ENCODE results near the gene SLC45A1. TPM values are rescaled to one million over a fixed set of nuclear protein-coding genes. Genes with fewer than 3 reads are reported as not detected.
"Not testable (repeated sequence)": the region's sequence is repeated elsewhere in the genome, so short reads cannot be mapped to it uniquely, and the experiment has no call there.

SLC45A1 gene
- 1 to 10 TPM; 3.2 to 5.5 (median 3.6) TPM for polyA plus RNA-seq (ENCODE audit: insufficient read length in 4 of 4)

DNA sequence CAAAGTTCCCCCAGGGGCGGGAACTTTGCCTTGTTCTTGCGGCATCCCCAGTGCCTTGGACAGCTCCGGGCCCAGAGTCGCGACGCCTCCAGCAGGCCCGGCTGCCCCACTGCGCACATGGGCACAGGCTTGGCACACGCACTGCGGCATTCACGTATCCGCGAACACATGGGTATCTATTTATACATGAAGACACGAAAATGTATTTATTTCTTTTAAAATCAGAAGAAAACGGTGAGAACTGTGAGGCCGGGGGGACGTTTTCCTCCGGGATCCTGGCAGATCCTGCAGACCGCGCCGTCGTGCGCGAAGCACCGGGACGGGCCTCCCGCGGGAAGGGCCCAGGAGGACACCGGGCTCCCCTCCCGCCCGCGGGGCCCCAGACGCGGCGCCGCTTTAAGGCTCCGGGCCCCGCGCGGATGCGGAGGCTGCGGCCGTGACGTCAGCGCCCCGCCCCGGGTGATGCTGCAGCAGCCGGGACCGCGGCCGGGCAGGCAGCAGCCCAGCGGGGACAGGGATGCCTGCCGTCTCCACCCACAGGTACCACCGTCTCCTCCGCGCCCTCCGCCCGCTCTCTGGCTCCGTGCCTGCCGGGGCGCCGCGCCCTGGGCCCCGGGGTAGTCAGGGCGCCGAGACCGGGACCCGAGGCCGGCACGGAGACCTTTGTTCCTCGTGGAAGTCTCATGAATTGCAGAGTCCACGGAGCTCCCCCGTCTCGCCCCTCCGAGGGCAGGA is at the start of gene SLC45A1:
TSS of gene SLC45A1 (plus strand) at position 468 of the 735 bp plus-strand sequence. CDS start 6,216 bp downstream, outside the sequence.
- peak in 1 of 4 donors; percentile 41 for DNase-seq (ENCODE audit: low read depth in 4 of 4, low spot score in 2 of 4)

DNA sequence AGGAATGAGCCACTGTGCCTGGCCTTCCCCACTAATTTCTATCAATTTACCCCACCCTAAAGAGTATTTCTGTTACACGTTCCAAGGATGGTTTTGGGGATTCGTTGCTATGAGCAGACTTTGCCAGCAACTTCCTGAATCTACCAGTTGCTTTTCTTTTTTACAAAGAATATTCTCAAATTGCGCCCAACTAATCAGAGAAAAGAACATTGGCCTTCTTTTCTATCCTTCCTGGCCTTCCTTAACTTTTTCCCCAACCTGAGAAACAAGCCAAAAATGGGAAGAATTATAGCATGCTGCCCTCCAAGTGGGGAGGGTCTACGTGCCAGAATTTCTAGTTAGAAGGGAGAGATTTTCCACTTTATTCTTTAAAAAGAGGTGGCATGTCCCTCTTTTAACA is 44.9 kb upstream of the SLC45A1 start:
- no peak for DNase-seq (ENCODE audit: low read depth in 4 of 4, low spot score in 2 of 4)

DNA sequence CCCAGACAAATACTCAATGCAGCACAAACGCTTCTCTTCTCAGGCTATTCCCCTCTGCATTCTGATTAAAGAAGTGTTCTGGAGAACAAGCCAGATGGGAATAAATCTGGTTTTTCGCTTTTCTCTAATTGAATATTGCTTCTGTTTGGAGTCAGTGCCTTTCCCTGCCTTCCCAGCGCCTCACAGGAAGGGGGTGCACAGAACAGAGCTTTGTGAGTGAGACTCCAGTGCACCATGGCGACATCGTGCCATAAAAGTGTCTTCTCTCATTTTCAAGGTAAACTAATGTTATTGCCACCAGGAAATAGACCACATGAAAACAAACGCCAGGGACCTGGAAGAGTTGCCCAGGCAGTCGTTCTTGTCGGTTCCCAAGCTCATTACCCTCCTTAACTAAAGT is 43.6 kb upstream of the SLC45A1 start:
- no peak for DNase-seq (ENCODE audit: low read depth in 4 of 4, low spot score in 2 of 4)

DNA sequence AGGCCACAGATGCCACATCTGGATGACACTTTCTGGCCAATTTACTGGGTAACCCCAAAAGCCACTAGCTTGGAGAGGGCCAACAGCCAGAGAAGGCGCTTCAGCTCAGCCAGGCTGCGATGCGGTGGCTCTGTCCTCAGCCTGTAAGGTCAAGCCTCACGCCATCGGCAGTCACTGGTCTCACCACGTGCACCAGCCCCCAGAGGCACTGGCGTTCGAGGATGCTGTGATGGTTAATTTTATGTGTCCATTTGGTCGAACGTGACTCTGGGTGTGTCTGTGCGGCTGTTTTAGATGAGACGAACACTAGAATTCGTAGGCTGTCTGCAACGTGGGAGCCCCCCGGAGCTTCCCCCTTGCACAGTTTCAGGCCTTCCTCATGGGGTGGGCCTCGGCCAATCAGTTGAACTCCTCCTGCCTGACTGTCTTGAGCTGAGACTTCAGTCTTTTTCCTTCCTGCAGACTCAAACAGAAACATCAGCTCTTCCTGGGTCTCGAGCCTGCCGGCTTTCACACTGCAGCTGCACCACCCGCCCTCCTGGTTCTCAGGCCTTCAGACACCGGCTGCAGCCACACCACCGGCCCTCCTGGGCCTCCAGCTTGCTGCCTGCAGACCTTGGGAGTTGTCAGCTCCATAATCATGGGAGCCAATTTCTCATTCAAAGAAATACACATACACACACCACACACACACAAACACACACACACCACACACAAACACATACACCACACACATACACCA is 41.6 kb upstream of the SLC45A1 start:
- DNase-seq (ENCODE audit: low read depth in 4 of 4, low spot score in 2 of 4) = no peak

DNA sequence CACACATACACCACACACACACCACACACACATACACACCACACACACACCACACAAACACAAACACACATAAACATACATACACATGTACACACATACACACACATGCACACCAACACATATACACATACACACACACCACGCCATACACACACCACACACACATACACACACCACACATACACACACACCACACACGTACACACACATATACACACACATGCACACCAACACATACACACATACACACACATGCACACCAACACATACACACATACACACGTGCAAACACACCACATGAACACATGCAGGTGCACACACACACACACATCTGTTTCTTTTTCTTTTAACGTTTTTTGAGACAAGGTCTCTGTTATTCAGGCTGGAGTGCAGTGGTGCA is 41.0 kb upstream of the SLC45A1 start:
- DNase-seq (ENCODE audit: low read depth in 4 of 4, low spot score in 2 of 4) = no peak

DNA sequence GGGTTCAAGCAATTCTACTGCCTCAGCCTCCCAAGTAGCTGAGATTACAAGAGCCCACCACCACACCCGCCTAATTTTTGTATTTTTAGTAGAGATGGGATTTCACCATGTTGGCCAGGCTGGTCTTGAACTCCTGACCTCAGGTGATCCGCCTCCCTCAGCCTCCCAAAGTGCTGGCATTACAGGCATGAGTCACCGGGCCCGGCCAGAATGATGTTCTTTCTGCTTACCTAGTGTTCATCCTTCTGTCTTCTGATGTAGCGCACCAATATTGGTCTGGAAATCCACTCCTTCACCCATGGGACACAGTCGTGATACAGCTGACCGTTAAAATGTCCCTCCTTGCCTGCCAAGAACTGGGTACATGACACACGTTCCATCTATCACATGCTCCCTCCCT is 39.2 kb upstream of the SLC45A1 start:
- DNase-seq (ENCODE audit: low read depth in 4 of 4, low spot score in 2 of 4) = not testable (repeated sequence)

DNA sequence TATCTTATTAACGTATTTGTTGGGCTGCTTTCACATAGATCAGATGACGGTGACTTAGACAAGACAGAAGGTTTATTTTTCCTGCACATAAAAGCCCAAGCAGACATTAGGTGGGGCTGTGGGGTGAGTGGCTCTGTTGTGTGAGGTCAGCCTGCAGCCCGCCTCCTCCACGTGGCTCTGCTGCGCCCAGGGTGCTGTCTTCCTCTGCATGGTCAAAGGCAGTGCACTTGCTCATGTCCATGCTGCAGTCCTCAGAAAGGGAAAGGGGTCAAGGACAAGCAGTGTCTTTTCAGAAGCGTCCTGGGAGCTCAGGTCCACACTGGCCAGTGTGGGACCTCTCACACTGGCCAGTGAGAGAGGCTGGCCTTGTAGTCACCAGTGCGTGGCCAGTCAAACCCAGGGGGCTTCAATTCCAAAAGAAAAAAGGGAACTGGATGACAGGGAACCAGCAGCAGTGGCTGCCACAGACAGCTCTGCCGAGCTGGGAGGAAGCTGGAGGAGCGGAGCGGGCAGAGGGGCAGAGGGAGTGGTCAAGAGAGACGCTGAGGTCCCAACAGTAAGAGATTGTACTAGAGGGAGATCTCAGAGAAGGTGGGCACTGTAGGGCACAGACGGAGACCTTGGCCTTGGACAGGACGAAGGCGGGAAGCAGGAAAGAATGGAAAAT is 35.9 kb upstream of the SLC45A1 start:
- DNase-seq (ENCODE audit: low read depth in 4 of 4, low spot score in 2 of 4) = no peak

DNA sequence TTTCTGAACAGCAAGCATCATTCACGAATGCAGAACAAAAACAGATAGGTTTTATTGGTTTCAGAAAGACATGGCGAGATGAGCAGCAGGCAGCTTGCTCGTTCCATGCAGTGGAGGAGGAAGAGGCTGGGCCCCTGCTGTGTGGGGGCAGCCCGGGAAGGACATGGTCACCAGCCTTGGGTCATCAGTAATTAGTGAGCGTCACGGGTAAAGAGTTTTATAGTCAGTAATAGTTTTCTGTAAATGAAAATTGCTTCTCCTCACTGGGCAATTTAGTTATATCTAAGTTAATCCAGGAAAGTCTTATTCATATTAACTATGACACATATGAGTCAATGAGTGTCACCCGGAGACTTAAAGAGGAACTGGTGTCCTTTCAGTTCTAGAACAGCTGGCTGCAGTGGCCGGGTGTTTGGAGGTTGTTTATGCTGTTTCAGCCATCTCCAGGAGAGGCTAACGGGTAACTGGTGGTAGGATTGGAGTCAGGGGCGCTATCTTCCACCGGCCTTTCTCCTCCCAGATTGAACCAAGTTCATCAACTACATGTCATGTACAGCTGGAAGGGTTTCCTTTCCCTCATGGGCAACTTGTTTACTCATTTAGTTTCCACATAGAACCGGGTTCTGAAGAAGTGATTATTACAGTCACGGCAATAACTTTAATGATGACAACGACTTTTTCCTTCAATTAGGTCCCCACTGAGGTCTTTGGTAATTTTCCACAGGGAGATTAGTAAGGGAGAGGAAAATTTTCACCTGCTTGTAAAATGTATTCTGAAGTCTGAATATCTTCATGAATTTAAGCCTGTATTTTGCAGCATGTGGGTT is 34.6 kb upstream of the SLC45A1 start:
- no peak for DNase-seq (ENCODE audit: low read depth in 4 of 4, low spot score in 2 of 4)

DNA sequence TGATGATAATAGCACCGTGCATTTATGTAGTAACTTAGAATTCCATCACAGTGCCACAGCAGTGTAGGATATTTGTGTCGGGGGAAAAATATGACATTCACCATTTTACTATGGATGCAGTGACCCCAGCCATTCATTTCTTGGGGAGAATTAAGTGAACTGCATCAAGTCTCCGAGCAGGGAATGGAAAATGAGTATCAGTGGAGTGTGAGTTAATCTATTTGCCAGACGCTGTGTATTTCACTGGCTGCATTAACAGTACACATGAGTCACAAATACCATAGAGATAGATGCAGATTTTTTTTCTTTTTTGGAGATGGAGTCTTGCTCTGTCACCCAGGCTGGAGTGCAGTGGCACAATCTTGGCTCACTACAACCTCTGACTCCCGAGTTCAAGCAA is 33.8 kb upstream of the SLC45A1 start:
- DNase-seq (ENCODE audit: low read depth in 4 of 4, low spot score in 2 of 4) = no peak

DNA sequence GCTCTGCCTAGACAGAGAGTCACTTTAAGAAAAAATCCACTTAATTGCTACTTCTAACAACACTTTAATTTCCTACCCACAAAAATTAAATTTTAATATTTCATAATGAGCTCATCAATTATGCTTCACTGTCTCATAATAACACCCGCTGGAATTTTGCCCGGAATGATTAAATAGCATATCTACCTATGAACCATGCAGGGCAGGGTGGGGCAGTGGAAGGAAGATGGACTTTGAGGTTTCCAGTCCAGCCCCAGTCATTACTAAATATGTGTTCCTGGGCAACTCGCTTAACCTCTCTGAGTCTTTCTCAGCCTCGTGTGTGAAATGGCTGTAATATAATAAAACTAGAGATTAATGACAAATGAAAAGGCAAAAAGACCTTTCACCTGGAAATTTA is 32.8 kb upstream of the SLC45A1 start:
- no peak for DNase-seq (ENCODE audit: low read depth in 4 of 4, low spot score in 2 of 4)

DNA sequence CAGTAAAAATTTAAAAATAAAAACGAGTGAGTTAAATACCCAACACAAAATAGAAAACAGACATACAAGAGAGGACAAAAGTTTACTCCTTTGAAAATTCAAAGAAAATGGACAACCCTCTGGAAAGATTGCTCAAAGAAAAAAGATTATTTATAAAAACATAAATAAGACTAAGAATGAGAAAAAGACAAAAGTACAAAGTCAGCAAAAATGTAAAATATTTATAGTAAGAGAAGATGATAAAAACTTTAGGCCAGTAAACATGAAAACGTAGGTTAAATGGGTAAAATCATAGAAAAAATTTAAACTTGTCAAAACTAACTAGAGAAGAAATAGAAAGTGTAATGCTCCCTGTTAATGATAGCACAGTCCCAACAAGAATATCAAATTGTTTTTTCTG is 31.9 kb upstream of the SLC45A1 start:
- DNase-seq (ENCODE audit: low read depth in 4 of 4, low spot score in 2 of 4) = no peak

DNA sequence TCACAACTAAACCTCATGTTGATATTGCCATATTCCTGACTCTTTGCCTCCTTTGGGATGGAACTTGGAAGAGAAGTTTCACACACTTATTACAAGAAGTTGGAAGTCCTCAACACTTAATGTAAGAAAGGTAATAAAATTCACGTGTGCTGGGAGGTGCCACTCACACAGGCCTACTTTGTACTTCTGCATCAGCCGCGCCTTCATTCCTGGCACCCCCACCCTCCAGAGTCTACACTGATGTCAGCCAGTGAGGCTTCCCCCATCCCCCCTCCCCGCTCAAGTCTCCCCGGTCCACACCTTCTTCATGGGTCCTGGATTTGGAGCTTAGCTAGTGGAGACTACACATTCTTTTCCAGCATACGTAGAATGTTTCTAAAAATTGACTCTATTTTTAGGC is 24.8 kb upstream of the SLC45A1 start:
- DNase-seq (ENCODE audit: low read depth in 4 of 4, low spot score in 2 of 4) = no peak

DNA sequence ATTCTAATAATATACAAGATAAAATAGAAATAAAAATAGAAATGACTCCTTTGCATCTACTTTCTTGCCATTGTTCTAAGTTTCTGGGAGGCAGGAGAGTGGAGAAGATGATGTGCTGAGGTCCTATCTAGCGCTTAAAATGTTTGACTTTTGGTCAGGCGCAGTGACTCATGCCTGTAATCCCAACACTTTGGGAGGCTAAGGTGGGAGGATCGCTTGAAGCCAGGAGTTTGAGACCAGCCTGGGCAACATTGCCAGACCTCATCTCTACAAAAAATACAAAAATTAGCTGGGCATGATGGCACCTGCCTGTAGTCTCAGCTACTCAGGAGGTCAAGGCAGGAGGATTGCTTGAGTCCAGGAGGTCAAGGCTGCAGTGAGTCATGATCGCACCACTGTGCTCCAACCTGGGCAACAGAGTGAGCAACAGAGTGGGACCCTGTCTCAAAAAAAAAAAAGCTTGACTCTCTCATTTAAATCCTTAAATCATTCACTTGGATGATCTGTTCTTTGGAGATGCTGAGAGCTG is 24.2 kb upstream of the SLC45A1 start:
- no peak for DNase-seq (ENCODE audit: low read depth in 4 of 4, low spot score in 2 of 4)

DNA sequence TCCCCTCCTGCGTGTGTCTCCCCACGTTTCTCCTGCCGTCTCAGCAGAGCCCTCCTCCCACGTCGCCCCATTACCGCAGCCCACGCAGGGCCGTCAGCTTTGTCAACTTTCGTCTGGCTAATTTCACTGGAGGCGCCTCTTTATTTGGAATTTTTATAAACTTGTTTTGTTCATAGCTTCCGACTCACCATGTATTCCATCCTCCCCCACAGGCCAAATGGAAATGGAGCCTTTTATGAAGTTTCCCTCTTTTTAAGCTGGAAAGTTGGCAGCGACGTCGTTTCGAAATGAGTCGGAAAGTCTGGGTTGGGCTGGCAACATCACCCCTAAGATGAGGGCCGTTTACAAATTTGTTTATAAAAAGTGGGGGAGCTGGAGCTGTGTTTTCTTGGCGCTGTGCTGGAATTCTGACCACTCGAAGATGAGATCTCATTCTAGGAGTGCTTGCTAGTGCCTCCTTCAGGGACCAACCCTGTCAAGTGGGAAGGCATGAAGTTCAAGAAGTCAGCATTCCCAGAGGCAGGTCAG is 23.7 kb upstream of the SLC45A1 start:
- DNase-seq (ENCODE audit: low read depth in 4 of 4, low spot score in 2 of 4) = no peak

DNA sequence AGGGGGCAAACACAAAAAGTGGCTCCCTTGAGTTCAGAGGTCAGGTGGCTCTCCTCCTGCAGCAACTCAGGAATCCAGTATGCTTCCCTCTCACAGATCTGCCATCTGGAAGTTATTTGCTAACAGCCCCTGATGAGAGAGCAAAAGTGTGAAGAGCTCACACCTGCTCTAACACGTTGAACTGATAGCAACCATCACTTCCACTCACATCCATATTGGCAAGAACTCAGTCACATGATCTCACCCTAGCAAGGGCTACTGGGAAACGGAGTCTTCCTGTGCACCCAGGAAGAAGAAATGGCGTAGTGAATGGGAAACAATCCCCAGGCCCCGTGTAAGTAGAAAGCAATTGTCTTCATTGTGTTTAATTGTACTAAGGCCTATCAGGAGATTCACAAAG is 20.7 kb upstream of the SLC45A1 start:
- no peak for DNase-seq (ENCODE audit: low read depth in 4 of 4, low spot score in 2 of 4)

DNA sequence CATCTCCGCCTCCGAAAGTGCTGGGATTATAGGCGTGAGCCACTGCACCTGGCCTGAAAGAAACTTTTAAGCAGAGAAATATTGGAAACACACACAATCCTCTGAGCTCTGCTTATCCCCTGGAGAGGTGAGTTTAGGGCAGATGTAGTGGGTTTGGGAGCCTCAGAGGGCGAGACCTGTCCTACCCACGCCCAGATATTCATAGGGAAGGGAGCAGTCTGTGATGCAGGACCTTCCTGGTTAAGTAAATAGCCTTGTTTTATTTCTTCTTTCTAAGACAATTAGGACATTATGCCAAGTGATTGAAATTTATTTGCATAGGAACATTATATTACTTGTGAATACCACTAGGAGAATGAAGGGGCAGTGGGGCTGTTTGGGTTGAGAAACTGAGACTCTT is 18.0 kb upstream of the SLC45A1 start:
- DNase-seq (ENCODE audit: low read depth in 4 of 4, low spot score in 2 of 4) = no peak

DNA sequence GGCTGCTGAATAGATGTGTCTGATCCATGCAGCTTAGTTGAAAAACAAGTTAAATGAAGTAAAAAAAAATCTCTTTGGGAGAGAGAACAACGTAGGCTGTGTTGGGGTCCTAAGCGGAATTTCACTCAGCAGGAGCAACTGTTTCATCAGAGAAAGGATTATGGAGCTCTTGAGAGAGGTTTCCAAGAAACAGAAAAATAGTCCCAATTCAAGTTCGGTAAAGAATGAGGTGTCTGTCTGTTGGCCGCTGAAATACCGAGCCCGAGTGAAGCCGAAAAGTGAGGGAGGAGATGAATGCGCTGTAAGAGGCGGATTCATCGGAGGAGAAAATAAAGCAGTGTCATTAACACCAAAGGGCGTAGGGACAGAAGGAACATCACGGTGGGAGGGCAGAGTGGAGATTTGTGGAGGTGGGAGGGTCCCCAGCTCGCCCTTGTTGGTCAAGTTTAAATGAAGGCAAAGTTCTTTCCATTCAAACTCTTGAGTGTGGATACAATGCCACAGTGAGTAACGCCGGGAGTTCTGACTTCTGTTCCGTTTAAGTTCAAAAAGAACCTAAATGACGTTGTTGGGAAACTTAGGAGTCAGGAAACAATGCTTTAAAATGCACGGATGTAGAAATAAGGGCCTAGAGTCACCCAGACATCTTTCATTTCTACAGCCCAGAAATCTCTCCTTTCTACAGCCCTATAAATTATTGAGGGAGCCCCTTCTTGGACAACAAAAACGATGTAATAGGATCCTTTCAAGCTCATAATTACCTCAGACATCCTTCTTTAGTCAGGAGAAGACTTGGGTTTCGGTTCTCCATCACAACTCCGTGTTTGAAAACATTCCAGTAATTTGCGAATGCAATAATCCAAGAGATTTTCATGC is 15.6 kb upstream of the SLC45A1 start:
- peak in 1 of 4 donors; percentile 67 for DNase-seq (ENCODE audit: low read depth in 4 of 4, low spot score in 2 of 4)

DNA sequence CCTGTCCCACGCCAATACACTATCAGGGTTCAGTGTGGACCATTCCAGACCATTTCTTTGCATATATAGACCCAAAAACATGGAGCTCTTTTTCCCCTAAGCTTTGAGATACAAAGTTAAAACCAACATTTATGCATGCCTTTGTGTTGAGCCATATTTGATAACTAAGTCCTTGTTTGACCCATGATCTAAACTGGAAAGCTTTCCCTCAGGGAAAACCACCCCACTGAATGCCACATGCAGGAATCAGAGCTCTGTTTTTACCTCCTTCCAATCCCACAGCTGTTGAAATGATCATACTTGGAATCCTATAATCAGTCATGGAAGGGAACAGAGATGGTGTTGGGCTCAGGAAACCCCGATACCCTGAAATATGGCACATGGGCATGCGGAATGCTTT is 14.8 kb upstream of the SLC45A1 start:
- no peak for DNase-seq (ENCODE audit: low read depth in 4 of 4, low spot score in 2 of 4)

DNA sequence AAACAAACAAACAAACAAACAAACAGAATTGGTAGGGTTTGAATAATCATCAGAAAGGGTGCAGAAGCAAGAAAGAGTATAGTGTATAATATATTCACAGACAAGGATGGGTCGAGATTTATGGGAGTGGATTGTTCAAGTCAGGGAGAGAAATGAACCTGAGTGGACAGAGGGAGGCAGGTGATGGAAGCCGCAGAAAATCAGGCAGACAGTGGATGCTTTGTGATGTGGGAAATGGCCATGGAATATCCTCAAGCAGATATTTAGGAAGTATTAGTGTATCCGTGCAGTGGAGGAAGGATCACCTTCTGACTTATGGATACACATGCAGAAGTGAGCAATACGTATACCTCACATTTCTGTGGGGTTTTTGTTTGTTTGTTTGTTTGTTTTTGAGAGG is 14.0 kb upstream of the SLC45A1 start:
- no peak for DNase-seq (ENCODE audit: low read depth in 4 of 4, low spot score in 2 of 4)

Data from left renal cortex interstitium (tissue), 4 donors.